Endothelial cell of coronary artery (primary cell): Measurements from ENCODE around the gene HFM1. TPM values are rescaled to one million over a fixed set of nuclear protein-coding genes. Genes with fewer than 3 reads are reported as not detected.

Experiments
- total RNA-seq: library from RNA; depleted of rRNA; stranded (reverse); fragments of >200 nt; gene quantifications from 2 replicates; pipeline ENCODE4 v1.2.3, GENCODE V29; 2014

The HFM1 gene, protein sequence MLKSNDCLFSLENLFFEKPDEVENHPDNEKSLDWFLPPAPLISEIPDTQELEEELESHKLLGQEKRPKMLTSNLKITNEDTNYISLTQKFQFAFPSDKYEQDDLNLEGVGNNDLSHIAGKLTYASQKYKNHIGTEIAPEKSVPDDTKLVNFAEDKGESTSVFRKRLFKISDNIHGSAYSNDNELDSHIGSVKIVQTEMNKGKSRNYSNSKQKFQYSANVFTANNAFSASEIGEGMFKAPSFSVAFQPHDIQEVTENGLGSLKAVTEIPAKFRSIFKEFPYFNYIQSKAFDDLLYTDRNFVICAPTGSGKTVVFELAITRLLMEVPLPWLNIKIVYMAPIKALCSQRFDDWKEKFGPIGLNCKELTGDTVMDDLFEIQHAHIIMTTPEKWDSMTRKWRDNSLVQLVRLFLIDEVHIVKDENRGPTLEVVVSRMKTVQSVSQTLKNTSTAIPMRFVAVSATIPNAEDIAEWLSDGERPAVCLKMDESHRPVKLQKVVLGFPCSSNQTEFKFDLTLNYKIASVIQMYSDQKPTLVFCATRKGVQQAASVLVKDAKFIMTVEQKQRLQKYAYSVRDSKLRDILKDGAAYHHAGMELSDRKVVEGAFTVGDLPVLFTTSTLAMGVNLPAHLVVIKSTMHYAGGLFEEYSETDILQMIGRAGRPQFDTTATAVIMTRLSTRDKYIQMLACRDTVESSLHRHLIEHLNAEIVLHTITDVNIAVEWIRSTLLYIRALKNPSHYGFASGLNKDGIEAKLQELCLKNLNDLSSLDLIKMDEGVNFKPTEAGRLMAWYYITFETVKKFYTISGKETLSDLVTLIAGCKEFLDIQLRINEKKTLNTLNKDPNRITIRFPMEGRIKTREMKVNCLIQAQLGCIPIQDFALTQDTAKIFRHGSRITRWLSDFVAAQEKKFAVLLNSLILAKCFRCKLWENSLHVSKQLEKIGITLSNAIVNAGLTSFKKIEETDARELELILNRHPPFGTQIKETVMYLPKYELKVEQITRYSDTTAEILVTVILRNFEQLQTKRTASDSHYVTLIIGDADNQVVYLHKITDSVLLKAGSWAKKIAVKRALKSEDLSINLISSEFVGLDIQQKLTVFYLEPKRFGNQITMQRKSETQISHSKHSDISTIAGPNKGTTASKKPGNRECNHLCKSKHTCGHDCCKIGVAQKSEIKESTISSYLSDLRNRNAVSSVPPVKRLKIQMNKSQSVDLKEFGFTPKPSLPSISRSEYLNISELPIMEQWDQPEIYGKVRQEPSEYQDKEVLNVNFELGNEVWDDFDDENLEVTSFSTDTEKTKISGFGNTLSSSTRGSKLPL (N-terminal part only)
- under 0.01 TPM in 2 replicates for total RNA-seq

DNA sequence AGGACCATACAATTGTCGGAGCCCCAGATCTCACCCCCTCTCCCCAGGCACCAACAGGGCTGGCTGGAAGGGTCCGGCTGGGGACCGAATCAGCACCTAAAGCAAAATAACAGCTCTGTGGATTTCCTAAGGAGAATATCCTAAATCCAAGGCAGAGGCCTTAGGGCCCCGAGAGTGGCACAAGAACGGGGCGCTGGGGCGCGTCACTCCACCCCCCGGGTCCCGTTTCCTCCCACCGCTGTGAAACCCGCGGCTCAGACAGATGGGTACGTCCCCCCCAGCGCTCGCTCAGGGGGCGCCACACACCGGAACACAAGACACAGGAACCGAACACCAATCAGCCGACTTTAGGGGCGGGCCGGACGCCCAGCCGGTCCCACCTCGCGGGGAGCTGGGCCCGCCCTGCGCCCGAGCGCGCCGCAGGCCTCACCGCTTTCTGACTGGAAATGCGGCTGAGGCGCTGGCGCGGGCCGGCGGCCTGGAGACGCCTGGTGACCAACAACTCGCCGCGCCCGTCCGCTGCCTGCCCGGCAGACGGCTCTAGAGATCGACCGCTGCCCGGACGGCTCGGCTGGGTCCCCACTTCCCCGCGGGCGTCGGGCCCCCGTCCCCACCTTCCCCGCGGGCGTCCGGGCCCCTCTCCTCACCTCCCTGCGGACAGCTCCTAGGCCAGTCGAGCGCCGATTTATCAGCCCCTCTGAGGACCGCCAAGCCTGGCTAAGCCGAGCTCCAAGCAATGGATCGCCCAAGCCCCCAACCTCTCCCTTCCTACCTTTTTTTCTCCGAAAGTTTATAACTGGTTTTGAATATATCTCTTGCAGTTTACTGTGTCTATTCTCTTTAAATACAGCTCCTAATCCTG is at the start of gene HFM1:
TSS of gene HFM1 (minus strand) at position 687 of the 862 bp plus-strand sequence. CDS start 3,755 bp downstream, outside the sequence.

Other genes with a start within 250 kb of the HFM1 start
- gene CDC7, start 96.0 kb upstream of the HFM1 start, total RNA-seq: 2.9 and 5.3 TPM in 2 replicates